ENCODE data around the gene RET.
A peak's percentile ranks its signal among the peaks of the same experiment; 100 is the strongest.
"Not testable (repeated sequence)": the region's sequence is repeated elsewhere in the genome, so short reads cannot be mapped to it uniquely, and the experiment has no call there.

The RET gene

DNA sequence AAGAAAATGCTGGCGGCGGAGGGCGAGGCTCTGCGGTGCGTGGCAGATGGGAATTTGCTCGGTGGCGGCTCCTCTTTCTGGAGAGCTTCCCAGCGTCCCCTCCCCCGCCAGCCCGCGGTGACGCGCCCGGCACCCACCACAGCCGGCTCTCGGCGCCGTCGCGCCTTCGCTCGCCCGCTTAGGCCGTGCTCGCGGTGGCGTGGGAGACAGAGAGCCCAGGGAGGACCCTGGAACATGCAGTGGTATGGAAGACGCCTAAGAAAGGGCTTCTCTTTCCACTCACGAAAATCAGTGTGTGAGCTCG is 60.8 kb downstream of the RET start:
- DNase-seq = peak; percentile 62

DNA sequence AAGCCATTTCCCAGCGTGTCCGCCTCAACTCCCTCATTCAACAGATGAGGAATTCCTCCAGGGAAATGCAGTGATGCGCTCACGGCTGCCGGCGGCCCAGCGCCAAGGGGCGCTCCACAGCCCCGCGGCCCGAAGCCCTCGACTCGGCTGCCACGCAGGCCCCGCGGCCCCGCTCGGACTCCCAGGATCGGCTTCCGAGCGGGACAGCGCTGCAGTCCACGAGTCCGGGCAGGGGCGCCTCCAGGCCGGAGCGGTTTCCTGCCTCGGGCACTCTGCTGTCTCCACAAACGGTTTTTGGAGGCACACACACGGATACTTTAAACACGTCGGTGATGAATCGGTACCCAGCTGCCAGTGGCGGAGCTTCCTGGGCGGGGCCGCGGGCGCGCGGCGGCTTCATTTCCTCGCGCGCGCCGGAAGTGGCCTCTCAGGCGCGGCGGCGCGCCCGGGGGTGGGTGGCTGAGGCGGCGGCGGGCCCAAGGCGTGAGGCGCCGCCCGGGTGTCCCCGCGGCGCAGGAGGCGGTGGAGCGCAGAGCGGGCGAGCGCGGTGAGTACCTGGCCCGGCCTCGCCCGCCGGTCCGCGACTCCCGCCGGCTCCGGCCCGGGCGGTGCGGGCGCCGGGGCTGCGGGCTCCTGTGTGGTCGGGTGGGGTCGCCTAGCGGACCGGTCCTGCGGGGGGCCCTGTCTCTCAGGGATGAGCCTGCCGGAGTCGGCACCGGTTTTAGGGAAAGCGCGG is 61.3 kb downstream of the RET start, which contains the start of gene CSGALNACT2:
CSGALNACT2 (plus strand) TSS at position 425 of the 736 bp plus-strand sequence. CDS start 16,705 bp downstream, outside the sequence.
- DNase-seq = peak; percentile 93

DNA sequence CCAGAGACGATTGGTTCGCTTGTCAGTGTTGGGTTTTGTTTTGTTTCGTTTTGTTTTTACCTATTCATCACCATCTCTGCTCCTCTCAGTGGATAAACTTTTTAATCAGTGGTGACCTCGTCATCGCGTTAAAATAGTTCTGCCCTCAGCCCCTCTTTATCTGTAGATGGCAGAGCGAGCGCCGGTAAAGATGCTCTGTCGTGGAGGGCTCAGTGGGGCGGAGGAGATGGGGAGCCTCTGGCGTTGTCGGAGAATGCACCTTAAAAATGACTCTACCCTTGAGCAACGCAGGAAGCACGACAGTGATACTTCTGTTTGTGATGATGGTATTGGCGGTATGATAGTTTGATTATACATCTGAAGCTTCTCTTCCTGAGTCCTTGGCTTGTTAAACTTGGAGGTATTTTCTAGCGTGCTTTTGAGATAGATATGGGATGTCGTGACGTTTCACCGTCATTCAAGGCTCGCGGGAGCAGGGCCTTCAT is 61.9 kb downstream of the RET start:
- peak; percentile 72 for DNase-seq

DNA sequence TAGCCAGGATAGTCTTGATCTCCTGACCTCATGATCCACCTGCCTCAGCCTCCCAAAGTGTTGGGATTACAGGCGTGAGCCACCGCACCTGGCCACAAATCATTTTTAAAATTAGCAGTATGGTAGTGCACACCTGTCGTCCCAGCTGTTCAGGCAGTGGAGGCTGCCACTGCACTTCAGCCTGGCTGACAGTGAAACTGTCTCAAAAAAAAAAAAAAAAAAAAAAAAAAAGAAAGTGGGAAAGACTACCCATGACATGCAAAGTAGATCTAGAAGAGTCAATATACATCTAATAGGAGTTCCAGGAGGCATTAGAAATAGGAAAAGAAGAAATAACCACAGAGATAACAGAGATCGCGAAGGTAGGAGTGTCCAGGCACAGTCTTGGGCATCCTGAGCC is 64.6 kb downstream of the RET start:
- no peak for DNase-seq

- no peak for DNase-seq
Observed at GRCh38 chr10:43145311-43145710, 68.4 kb downstream of the RET start.

- DNase-seq = not testable (repeated sequence)
Observed at GRCh38 chr10:43145936-43146335, 69.1 kb downstream of the RET start.

- DNase-seq = no peak
Observed at GRCh38 chr10:43151371-43151770, 74.5 kb downstream of the RET start.

DNA sequence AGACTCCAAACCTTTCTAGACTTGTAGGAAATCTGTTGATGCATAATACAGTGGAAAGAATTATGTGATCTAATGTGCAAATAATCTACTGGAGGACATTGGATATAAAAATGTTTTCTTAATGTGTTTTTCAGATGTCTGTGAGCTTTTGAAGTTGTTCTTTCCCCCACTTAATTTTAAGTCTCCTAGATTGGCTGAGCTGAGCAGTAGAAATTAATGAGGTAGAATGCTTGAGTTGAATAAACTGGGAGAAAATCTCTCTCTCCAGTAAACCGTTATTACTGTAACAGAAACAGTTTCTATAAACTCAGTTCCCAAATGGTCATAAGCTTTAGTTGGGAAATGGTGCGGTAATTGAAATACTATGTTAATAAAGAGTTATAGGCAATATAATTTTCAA is 77.0 kb downstream of the RET start:
- no peak for DNase-seq

DNA sequence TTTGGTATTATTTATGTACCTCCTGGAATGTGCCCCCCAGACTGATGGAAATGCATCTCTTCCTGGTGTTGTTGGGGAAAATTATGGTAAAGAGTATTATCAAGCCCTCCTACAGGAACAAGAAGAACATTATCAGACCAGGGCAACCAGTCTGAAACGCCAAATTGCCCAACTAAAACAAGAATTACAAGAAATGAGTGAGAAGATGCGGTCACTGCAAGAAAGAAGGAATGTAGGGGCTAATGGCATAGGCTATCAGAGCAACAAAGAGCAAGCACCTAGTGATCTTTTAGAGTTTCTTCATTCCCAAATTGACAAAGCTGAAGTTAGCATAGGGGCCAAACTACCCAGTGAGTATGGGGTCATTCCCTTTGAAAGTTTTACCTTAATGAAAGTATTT is 78.4 kb downstream of the RET start:
- DNase-seq = no peak

DNA sequence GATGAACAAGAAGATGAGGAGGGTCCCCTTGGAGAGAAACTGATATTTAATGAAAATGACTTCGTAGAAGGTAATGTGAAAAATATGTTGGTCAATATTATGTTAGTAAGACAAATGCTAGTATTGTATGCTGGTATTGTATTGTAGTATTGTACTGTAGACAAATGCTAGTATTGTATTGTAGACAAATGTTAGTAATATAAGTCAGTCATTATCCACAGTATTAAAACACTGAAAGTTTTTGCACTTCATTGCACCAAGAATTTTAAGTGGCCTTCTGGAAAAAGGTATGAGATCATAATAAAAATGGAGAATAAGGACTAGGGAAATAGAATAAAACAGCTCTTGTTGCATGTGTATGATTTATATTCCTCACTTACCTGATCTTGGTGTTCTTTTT is 78.9 kb downstream of the RET start:
- DNase-seq = no peak

DNA sequence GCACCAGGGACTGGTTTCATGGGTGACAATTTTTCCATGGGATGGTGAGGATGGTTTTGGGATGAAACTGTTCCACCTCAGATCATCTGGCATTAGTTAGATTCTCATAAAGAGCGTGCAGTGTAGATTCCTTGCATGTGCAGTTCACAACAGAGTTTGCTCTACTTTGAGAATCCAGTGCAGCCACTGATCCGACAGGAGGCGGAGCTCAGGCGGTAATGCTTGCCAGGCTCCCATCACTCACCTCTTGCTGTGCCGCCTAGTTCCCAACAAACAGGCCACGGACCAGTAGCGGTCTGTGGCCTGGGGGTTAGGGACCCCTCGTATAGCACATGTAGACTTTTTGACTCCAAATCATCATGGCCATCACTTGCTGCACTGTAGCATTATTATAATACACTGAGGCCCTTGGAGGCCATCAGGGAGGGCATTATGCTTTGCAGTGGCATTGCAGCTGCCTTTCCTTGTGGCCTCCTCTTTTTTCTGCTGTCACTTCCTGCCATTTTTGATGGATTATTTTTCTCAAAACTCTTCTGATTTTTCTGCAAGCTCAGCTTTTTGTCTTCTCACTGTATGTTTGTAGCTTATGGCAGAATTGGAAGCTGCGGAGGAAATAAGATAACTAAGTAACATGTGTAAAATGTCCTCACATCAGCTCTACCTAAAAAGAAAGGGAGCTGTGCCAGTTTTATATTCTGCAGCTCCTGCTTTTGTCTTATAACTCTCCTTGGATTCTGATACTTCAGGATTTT is 79.9 kb downstream of the RET start:
- no peak for DNase-seq

DNA sequence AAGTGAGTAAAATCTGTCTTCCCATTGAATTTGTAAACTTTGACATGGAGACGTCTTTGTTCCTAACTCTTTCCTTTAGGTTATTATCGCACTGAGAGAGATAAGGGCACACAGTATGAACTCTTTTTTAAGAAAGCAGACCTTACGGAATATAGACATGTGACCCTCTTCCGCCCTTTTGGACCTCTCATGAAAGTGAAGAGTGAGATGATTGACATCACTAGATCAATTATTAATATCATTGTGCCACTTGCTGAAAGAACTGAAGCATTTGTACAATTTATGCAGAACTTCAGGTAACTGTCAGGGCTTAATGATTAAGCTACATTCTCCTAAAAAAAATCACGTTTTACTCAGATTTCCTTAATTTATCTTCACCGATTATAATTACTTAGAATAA is 81.8 kb downstream of the RET start:
- no peak for DNase-seq

GRCh38 chr10:43160046-43160920 is 83.4 kb downstream of the RET start:
- DNase-seq = no peak

DNA sequence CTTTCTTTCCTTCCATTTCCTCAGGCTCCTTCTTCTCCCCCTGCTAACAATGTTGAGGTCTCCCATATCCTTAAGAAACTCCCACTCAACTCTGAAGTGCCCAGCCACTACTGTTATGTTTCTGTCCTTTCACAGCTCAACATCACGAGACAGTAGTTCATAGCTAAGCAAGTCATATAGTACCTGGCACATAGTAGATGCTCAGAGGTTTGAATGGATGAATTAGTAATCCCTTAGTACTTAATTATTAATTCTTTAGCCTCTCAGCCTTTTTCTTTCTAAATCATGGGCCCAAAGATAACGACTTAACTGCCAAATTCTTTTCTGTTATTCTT is 84.0 kb downstream of the RET start:
- no peak for DNase-seq

DNA sequence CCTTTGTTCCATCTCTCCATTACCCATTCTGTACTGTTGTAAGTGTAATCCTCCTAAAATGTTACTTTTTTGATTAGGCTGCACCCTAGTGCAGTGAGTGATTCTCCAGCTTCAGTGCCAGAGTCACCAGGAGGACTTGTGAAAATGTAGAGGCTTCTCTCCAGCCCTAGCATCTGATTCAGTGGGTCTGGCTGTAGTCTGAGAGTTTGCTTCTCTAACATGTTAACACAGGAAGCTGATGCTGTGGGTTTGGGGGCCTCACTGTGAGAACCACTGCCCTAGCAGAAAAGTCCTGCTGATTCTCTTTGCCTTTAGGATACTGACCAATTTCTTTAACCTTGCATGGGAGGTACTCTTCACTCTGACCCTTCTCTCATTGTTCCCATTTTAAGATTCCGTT is 85.7 kb downstream of the RET start:
- DNase-seq = no peak

GRCh38 chr10:43166207-43166879 is 89.5 kb downstream of the RET start:
- DNase-seq = no peak

GRCh38 chr10:43166880-43167497 is 90.1 kb downstream of the RET start:
- DNase-seq = no peak

DNA sequence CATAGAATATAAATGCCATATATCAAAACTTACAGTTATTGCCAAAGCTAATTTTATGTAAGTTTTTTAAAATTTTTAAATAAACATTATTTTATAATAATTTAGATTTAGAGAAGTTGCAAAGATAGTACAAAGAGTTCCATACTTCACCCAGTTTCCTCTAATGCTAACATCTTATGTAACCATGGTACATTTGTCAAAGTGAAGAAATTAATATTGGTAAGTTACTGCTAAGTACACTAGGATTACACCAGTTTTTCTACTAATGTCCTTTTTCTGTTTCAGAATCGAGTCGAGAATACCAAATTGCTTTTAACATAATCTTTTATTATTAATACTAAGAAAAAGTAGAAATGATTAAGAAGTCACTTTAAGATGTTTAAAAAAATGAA is 90.6 kb downstream of the RET start:
- no peak for DNase-seq

DNA sequence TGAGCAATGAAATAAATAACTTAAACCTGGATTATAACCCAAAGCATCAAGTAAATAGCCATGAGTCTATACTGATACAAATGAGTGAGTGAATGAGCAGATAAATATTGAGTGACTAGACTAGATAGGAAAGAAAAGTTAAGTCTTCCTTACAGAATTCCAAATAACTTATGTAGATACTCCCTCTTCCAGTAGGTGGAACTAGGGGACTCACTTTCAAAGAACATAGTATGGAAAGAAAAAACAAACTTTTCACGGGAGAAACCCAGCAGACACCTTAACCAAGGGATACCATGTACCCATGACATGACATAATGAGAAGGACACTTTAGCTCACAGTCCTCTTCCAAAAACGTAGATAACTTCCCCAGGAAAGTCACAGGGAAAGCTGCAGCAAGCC is 93.6 kb downstream of the RET start:
- DNase-seq = no peak

DNA sequence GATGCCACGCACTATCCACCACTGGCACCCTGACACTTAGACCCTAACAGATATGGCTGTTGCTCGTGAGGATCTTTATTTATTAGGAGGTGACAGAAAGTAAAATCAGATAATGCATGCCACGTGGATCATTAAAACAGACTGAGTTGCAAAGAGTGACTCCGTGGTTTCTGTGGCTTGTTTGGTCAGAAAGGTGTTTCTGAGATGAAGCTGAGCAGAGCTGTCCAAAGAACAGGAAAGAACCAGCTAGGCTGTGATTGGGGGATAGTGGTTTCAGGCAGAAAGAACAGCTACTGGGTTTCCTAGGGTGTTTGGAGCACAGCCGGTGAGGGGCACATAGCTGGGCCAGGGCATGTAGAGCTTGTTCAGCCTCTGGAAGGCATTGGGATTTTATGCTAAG is 95.8 kb downstream of the RET start:
- DNase-seq = no peak

DNA sequence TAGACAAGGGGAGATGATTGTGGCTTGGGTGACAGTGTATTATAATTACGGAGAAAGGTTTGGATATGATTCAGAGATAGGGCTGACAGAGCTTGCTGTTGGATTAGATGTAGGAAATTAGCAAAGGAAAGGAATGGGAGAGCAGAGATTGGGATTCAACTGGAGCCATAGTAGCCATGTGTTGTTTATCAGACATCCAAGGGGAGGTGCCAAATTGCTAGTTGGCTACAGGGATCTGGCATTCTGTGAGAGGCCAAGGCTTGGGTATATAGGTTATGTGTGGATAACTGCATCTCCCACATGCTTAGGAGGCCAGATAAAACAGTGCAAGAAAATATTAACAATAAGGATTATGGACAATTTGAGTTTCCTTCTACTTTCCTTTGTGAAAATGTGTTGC is 96.3 kb downstream of the RET start:
- no peak for DNase-seq

DNA sequence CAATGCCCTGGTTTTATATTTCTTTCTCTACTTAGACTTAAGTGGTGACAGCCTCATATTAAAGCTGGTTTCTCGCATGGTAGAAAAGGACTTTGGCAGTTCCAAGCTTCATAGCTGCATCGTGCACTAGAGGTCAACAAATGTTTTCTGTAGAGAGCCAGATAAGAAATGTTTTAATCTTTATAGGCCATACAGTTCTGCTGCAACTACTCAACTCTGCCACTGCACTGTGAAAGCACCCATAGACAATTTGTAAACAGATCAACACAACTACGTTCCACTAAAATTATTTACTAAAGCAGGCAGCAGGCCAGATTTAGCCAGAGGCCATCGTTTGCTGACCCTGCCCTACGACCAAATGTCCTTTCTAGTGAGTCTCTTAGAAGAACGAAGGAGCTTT is 98.1 kb downstream of the RET start:
- DNase-seq = no peak

GRCh38 chr10:43176271-43176670 is 99.4 kb downstream of the RET start:
- DNase-seq = no peak
